Left ventricle myocardium inferior (tissue), 1 donor: ENCODE results near the gene SCEL. TPM values are rescaled to one million over a fixed set of nuclear protein-coding genes. Genes with fewer than 3 reads are reported as not detected.

ENCODE experiments used
- DNase-seq: peaks from one replicate; pipeline ENCODE4 v3.0.0-alpha.2; 2020
- H3K27ac ChIP-seq: fragments of 200-600 bp; replicated peaks from 2 replicates; pipeline ENCODE4 v1.8.0; 2021
- H3K27me3 ChIP-seq: fragments of 200-600 bp; 2 replicates; pipeline ENCODE4 v1.8.0; 2021; ENCODE audit warnings: low read depth
- H3K36me3 ChIP-seq: fragments of 200-600 bp; 2 replicates; pipeline ENCODE4 v1.8.0; 2021
- H3K4me1 ChIP-seq: fragments of 200-600 bp; 2 replicates; pipeline ENCODE4 v1.8.0; 2021
- H3K4me3 ChIP-seq: fragments of 200-600 bp; 2 replicates; pipeline ENCODE4 v1.8.0; 2021; ENCODE audit warnings: mild to moderate bottlenecking, moderate library complexity
- H3K9me3 ChIP-seq: fragments of 200-600 bp; replicated peaks from 2 replicates; pipeline ENCODE4 v1.8.0; 2021
- intact Hi-C: fragments of 100-400 bp; cut with micrococcal nuclease; formaldehyde crosslinking; loops from one replicate; pipeline ENCODE4 v1.11.0; 2022
- total RNA-seq: library from RNA; stranded (reverse); fragmentation: NEBNext Ultra II Directional; extraction: Animal tissue kit (Norgen Biotek cat#: 25700); gene quantifications from one replicate; pipeline ENCODE4 v1.2.1, GENCODE V29; 2021
- TF ChIP-seq, protein P1 (sequence below): fragments of 200-600 bp; IDR thresholded peaks from 2 replicates; pipeline ENCODE4 v1.8.0; 2021; ENCODE audit warnings: antibody characterized with exemption, mild to moderate bottlenecking, borderline replicate concordance
- donor health status: DM: no; HTN: yes; CAD: no; lungs with severe emphysema.

The SCEL gene
- total RNA-seq, 1 donor from 2014 or later, result not detected

DNA sequence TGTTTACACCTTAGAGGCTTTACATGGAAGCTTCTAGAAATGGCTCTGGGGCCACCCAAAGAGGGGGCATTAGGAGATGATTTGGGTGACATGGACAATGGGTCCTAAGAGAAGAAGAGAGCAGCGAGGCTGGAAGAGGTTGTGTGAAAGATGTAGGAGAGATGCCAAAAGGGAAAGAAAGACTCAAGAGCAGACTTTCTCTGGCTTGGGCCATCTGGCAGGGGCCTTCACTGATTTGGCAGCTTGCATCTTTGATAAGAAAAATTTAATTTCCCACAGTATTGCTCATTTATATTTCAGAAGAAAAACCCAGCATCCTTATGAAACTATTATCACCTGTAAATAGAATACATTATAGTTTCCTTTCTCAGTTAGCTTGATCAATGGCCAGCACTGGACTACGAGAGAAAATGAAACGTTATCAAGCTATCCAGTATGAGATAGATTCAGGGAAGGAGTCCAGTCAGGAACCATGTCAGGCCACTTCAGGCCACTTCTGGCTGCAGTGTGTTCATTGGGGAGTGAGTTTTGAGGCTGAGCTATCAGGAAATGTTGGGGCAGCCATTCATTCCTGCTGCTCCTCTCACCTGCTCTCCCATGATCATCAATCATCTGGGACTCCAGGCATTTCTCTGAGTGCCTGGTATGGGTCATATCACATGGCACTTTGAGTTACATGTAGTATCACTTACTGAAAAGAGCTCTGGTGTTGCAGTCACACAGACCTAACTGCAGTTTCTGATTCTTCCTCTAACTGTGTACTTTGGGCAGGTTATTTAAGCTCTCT is 10.3 kb downstream of the SCEL start:
- no peak for DNase-seq
- H3K27me3 ChIP-seq, result no peaks in the 10 kb centered on the region
- H3K4me1 ChIP-seq, result peaks cover 15% of the 10 kb centered on the region
- TF ChIP-seq, protein P1, sequence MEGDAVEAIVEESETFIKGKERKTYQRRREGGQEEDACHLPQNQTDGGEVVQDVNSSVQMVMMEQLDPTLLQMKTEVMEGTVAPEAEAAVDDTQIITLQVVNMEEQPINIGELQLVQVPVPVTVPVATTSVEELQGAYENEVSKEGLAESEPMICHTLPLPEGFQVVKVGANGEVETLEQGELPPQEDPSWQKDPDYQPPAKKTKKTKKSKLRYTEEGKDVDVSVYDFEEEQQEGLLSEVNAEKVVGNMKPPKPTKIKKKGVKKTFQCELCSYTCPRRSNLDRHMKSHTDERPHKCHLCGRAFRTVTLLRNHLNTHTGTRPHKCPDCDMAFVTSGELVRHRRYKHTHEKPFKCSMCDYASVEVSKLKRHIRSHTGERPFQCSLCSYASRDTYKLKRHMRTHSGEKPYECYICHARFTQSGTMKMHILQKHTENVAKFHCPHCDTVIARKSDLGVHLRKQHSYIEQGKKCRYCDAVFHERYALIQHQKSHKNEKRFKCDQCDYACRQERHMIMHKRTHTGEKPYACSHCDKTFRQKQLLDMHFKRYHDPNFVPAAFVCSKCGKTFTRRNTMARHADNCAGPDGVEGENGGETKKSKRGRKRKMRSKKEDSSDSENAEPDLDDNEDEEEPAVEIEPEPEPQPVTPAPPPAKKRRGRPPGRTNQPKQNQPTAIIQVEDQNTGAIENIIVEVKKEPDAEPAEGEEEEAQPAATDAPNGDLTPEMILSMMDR, result no peak
- H3K27ac ChIP-seq, result no peak overlapping the region
- no peaks in the 10 kb centered on the region for H3K36me3 ChIP-seq
- intact Hi-C loops, result no loop called here
- no peaks in the 10 kb centered on the region for H3K9me3 ChIP-seq
- H3K4me3 ChIP-seq, result no peak overlapping the region

- Histone ChIP-seq H3K4me3 (no peak overlapping the region), H3K27me3 (no peaks in the 10 kb centered on the region), H3K4me1 (peaks cover 15% of the 10 kb centered on the region), H3K27ac (no peak overlapping the region), H3K36me3 (no peaks in the 10 kb centered on the region), H3K9me3 (no peaks in the 10 kb centered on the region)
- intact Hi-C loops, result no loop called here
- TF ChIP-seq, protein P1, result no peak
- DNase-seq, result no peak
These were observed 12.6 kb downstream of the SCEL start for GRCh38 chr13:77548095-77548494.

GRCh38 chr13:77548594-77548993 is 13.1 kb downstream of the SCEL start:
- Histone ChIP-seq H3K36me3 (no peaks in the 10 kb centered on the region), H3K9me3 (no peaks in the 10 kb centered on the region), H3K27ac (no peak overlapping the region), H3K4me3 (no peak overlapping the region), H3K4me1 (peaks cover 15% of the 10 kb centered on the region), H3K27me3 (no peaks in the 10 kb centered on the region)
- TF ChIP-seq, protein P1, result no peak
- intact Hi-C loops, result no loop called here
- no peak for DNase-seq

DNA sequence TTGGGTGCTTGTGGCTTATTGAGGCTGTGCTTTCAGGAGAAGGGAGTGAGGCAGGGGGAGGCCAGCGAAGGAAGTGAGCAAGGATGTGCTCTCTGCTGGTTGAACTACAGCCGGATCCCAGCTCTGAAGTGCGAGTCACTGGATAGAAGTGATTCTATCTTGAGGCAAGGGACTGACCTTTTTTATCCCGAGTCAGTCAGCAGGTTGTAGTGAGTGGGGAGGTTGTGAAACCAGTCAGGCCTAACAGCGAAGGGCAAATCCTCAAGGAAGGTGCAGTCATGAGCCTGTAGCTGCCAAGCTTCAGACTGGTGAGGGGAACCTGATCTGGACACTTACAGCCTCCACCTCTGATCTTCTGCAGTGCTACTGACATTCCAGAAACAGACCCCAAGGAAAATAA is 18.6 kb downstream of the SCEL start:
- no peak for DNase-seq
- no peaks in the 10 kb centered on the region for H3K9me3 ChIP-seq
- no peaks in the 10 kb centered on the region for H3K4me1 ChIP-seq
- no peaks in the 10 kb centered on the region for H3K27me3 ChIP-seq
- intact Hi-C loops, result no loop called here
- TF ChIP-seq, protein P1, result no peak
- no peak overlapping the region for H3K27ac ChIP-seq
- H3K36me3 ChIP-seq, result no peaks in the 10 kb centered on the region
- H3K4me3 ChIP-seq, result no peak overlapping the region

DNA sequence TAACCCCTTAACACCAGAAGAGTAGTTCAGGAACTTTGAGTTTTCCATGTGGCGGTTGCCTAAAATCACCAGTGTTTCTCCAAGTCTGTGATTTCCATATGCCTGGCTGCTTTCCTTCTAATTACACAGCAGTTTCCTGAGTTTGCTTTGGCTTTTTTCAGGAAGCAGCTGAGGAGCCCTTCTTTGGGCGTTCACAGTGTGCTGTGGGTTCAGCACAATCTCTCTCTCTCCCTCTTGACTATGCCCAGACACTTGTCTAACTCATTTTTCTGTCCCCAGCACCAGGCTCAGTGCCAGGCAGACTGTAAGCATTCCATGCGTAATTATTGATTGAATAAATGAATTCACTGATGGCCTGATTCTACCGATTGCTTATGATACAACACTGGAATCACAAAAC is 19.7 kb downstream of the SCEL start:
- no peak overlapping the region for H3K4me3 ChIP-seq
- no peak overlapping the region for H3K27ac ChIP-seq
- no peak for DNase-seq
- no peaks in the 10 kb centered on the region for H3K36me3 ChIP-seq
- no peaks in the 10 kb centered on the region for H3K9me3 ChIP-seq
- TF ChIP-seq, protein P1, result no peak
- H3K27me3 ChIP-seq, result no peaks in the 10 kb centered on the region
- intact Hi-C loops, result no loop called here
- H3K4me1 ChIP-seq, result no peaks in the 10 kb centered on the region
